Pancreas (tissue), 10 donors: ENCODE measurements around the gene PKD1L1. TPM values are rescaled to one million over a fixed set of nuclear protein-coding genes. Genes with fewer than 3 reads are reported as not detected.

ENCODE experiments used
- ATAC-seq, 4 donors: fragments of 200-7000 bp; cut with Tn5 transposase; one replicate each; pipeline versions ENCODE4 v1.8.0 to v1.9.1; 2020; ENCODE audit warnings: mild to moderate bottlenecking in 4 of 4, moderate library complexity in 4 of 4
- DNase-seq, 6 donors: peaks; one replicate each; pipeline ENCODE4 v3.0.0-alpha.2; 2020
- FAIRE-seq: peaks from 2 replicates; lab custom pipeline; 2012; peaks lifted over from hg19 to GRCh38; lab: Jason Lieb, UNC
- H3K27ac ChIP-seq, 4 donors: fragments of 200-600 bp; sonication (generic); 1 replicate in 3 of 4; 2 replicates in 1 of 4; pipeline versions ENCODE4 v1.5.0 to v1.8.0; 2020
- H3K27me3 ChIP-seq, 4 donors: fragments of 200-600 bp; one replicate each; pipeline ENCODE4 v1.8.0; 2021
- H3K36me3 ChIP-seq, 3 donors: fragments of 200-600 bp; sonication (generic) in 1 of 3; one replicate each; pipeline versions ENCODE4 v1.5.0 to v1.8.0; 2020 to 2021
- H3K4me1 ChIP-seq, 3 donors: fragments of 200-600 bp; one replicate each; pipeline ENCODE4 v1.8.0; 2021
- H3K4me3 ChIP-seq, 4 donors: fragments of 200-600 bp; sonication (generic) in 2 of 4; one replicate each; pipeline versions ENCODE4 v1.5.0 to v1.8.0; 2020 to 2021
- H3K9me3 ChIP-seq, 4 donors: fragments of 200-600 bp; one replicate each; pipeline ENCODE4 v1.8.0; 2021
- CTCF ChIP-seq, 4 donors: fragments of 200-600 bp; sonication (generic) in 3 of 4; IDR thresholded peaks; one replicate each; pipeline versions ENCODE4 v1.5.0 to v1.8.0; 2021; ENCODE audit warnings: antibody characterized with exemption in 4 of 4
- WGBS, 2 donors: extraction: QIAGEN DNeasy Blood & Tissue Kit; methylation state at CpG; one replicate each; pipeline ENCODE4 v1.1.7; 2013; 5-methylcytosine and 5-hydroxymethylcytosine counted together
- intact Hi-C, 3 donors: fragments of 100-400 bp; cut with DNase I; formaldehyde crosslinking; loops; one replicate each; pipeline versions ENCODE4 v1.11.1 to v1.14.2; 2022
- polyA plus RNA-seq, 2 donors: library from polyadenylated mRNA; stranded (reverse); fragments of 200-250 nt; gene quantifications; one replicate each; pipeline ENCODE4 v1.2.3, GENCODE V29; 2013
- total RNA-seq, 6 donors: library from RNA; stranded (reverse); fragmentation: NEBNext Ultra II Directional in 4 of 6; extraction: Animal tissue kit (Norgen Biotek cat#: 25700) in 4 of 6; gene quantifications; one replicate each; pipeline versions ENCODE4 v1.2.1 to v1.2.4, GENCODE V29; 2021 to 2023
- donor health status: healthy with polysubstance abuse.
- donor health status: DM: no; HTN: no; CAD: no; lungs with moderate emphysema.
- donor health status: DM: no; HTN: no; CAD: no.
- donor health status: control.
- donor health status: control.
- donor health status: Bipolar disorder and iron deficiency.
- donor health status: DM: yes; HTN: yes; CAD: no.
- donor health status: DM: no; HTN: no; CAD: no.
- donor health status: DM: no; HTN: no; CAD: no.
- donor health status: DM: yes; HTN: yes; CAD: no.

Gene PKD1L1
- total and polyA plus RNA-seq, 8 donors = 0.03 to 0.54 (median 0.13) TPM

- Histone ChIP-seq H3K9me3 (no peaks in the 10 kb centered on the region), H3K27me3 (no peaks in the 10 kb centered on the region), H3K4me1 (peaks cover 0 to 3% (median 0%) of the 10 kb centered on the region in 3 donors), H3K36me3 (no peaks in the 10 kb centered on the region), H3K4me3 (no peak overlapping the region), H3K27ac (no peak overlapping the region)
- no peak for TF ChIP-seq CTCF (IDR thresholded peaks at IDR 0.05)
- no peak for DNase-seq
- ATAC-seq = no peak
- WGBS, 2 donors = 84 to 90% methylated on average over 6 of the region's 6 CpGs
- FAIRE-seq = no peak
- intact Hi-C loops = no loop called here
Observed at GRCh38 chr7:47912332-47912731, 35.9 kb downstream of the PKD1L1 start.

GRCh38 chr7:47908720-47909119 is 39.5 kb downstream of the PKD1L1 start:
- H3K27me3 ChIP-seq = no peaks in the 10 kb centered on the region
- H3K4me1 ChIP-seq = peaks cover 0 to 12% (median 4%) of the 10 kb centered on the region in 3 donors
- no peak overlapping the region for H3K4me3 ChIP-seq
- no peak for FAIRE-seq
- WGBS, 2 donors = 83 to 91% methylated on average over 1 of the region's 1 CpG
- intact Hi-C loops = no loop called here
- no peak overlapping the region for H3K27ac ChIP-seq
- ATAC-seq = no peak
- no peak for TF ChIP-seq CTCF (IDR thresholded peaks at IDR 0.05)
- DNase-seq = no peak
- H3K9me3 ChIP-seq = no peaks in the 10 kb centered on the region
- no peaks in the 10 kb centered on the region for H3K36me3 ChIP-seq

GRCh38 chr7:47907981-47908616 is 40.2 kb downstream of the PKD1L1 start:
- WGBS, 2 donors = 92 to 97% methylated on average over 9 of the region's 9 CpGs
- no peaks in the 10 kb centered on the region for H3K27me3 ChIP-seq
- H3K4me3 ChIP-seq = no peak overlapping the region
- DNase-seq = no peak
- H3K4me1 ChIP-seq = peaks cover 0 to 12% (median 4%) of the 10 kb centered on the region in 3 donors
- FAIRE-seq = no peak
- intact Hi-C loops = no loop called here
- TF ChIP-seq CTCF (IDR thresholded peaks at IDR 0.05) = no peak
- H3K36me3 ChIP-seq = no peaks in the 10 kb centered on the region
- no peaks in the 10 kb centered on the region for H3K9me3 ChIP-seq
- ATAC-seq = no peak
- no peak overlapping the region for H3K27ac ChIP-seq

GRCh38 chr7:47906883-47907282 is 41.4 kb downstream of the PKD1L1 start:
- H3K4me3 ChIP-seq = no peak overlapping the region
- WGBS, 2 donors = 18 to 26% methylated on average over 3 of the region's 3 CpGs
- FAIRE-seq (no peak), ATAC-seq (peak; percentile 76 to 91 (median 85)), DNase-seq (no peak)
- intact Hi-C loops = no loop called here
- peaks cover 0 to 12% (median 4%) of the 10 kb centered on the region in 3 donors for H3K4me1 ChIP-seq
- no peak for TF ChIP-seq CTCF (IDR thresholded peaks at IDR 0.05)
- H3K36me3 ChIP-seq = no peaks in the 10 kb centered on the region
- H3K27me3 ChIP-seq = no peaks in the 10 kb centered on the region
- no peak overlapping the region for H3K27ac ChIP-seq
- H3K9me3 ChIP-seq = no peaks in the 10 kb centered on the region
